ENCODE measurements around the gene IGF2BP2. TPM values are rescaled to one million over a fixed set of nuclear protein-coding genes. Genes with fewer than 3 reads are reported as not detected.
"Not testable (repeated sequence)": the region's sequence is repeated elsewhere in the genome, so short reads cannot be mapped to it uniquely, and the experiment has no call there.

IGF2BP2 gene
- total RNA-seq, 1 experiment from 2014 or later = 154 TPM

DNA sequence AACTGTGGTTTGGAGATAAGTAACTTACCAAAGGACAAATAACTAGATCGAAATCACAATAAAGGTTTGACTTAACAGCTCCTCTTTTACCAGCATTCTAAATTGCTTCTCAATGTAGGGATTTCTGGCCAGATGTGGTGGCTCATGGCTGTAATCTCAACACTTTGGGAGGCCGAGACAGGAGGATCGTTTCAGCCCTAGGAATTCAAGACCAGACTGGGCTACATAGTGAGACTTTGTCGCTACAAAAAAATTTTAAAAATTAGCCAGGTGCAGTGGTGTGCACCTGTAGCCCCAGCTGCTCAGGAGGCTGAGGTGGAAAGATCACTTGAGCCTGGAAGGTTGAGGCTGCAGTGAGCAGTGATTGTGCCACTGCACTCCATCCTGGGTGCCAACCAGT, 17.4 kb upstream of the IGF2BP2 start:
- intact Hi-C loops (cut with micrococcal nuclease) = no loop called here
- TF ChIP-seq, protein P1, sequence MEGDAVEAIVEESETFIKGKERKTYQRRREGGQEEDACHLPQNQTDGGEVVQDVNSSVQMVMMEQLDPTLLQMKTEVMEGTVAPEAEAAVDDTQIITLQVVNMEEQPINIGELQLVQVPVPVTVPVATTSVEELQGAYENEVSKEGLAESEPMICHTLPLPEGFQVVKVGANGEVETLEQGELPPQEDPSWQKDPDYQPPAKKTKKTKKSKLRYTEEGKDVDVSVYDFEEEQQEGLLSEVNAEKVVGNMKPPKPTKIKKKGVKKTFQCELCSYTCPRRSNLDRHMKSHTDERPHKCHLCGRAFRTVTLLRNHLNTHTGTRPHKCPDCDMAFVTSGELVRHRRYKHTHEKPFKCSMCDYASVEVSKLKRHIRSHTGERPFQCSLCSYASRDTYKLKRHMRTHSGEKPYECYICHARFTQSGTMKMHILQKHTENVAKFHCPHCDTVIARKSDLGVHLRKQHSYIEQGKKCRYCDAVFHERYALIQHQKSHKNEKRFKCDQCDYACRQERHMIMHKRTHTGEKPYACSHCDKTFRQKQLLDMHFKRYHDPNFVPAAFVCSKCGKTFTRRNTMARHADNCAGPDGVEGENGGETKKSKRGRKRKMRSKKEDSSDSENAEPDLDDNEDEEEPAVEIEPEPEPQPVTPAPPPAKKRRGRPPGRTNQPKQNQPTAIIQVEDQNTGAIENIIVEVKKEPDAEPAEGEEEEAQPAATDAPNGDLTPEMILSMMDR (IDR thresholded peaks at IDR 0.05; ENCODE audit: unreplicated experiment) = no peak
- POLR2A ChIA-PET = interaction anchor here (0.6 to 2.1 kb wide), 3 partner anchors 9 to 102 kb away, joined by 3 to 6 read pairs (median 6); no protein-coding TSS in a partner anchor

DNA sequence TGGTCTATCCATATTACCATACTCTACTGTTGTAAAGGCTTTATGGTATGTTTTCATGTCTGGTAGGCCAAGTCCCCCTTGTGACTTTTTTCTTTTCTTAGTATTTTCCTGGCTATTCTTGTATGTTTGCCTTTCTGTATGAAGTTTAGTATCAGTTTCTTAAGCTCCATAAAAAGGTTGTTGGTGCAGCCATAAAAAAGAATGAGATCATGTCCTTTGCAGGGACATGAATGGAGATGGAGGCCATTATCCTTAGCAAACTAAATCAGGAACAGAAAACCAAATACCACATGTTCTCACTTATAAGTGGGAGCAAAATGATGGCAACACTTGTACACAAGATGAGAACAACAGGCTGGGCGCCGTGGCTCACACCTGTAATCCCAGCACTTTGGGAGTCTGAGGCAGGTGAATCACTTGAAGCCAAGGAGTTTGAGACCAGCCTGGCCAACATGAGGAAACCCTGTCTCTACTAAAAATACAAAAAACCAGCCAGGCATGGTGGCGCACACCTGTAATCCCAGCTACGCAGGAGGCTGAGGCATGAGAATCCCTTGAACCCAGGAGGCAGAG, 13.7 kb upstream of the IGF2BP2 start:
- not testable (repeated sequence) for H3K4me1 Mint-ChIP-seq (ENCODE audit: insufficient read depth, unreplicated experiment)

More for the DNA sequence above, 17.4 kb upstream of the IGF2BP2 start:
- BruUV-seq (replicated peaks) = no TSS peak
- CTCF ChIA-PET = interaction anchor here (1.3 kb wide), 1 partner anchor 101 kb away, joined by 3 read pairs; no protein-coding TSS in a partner anchor
- Mint-ChIP-seq H3K27ac (ENCODE audit: low read depth, unreplicated experiment) (no peak overlapping the region), H3K4me1 (ENCODE audit: insufficient read depth, unreplicated experiment) (peaks cover 6% of the 10 kb centered on the region), H3K27me3 (ENCODE audit: insufficient read depth, unreplicated experiment) (no peaks in the 10 kb centered on the region), H3K9me3 (ENCODE audit: unreplicated experiment) (no peaks in the 10 kb centered on the region), H3K4me3 (ENCODE audit: unreplicated experiment) (no peak overlapping the region), H3K36me3 (ENCODE audit: insufficient read depth, unreplicated experiment) (peaks cover 2% of the 10 kb centered on the region)
- no peak for DNase-seq (ENCODE audit: unreplicated experiment)

DNA sequence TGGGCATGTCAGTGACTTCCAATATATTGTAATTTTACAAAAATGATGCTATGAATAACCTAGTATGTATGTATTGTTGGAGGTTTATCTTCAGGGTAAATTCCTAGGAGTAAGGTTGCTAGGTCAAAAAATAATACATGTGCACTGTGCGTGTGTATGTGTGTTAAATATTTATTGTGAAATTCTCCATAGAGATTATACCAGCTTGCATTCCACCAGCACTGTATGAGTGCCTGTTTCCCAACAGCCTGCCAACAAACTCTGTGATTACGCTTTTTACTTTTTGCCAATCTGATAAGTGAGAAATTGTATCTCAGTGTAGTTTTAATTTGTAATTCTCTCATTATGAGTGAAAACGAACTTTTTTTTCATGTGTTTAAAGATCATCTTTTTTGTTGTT, 12.6 kb upstream of the IGF2BP2 start:
- BruUV-seq (replicated peaks) = no TSS peak
- H3K27ac Mint-ChIP-seq (ENCODE audit: low read depth, unreplicated experiment) = no peak overlapping the region
- H3K4me1 Mint-ChIP-seq (ENCODE audit: insufficient read depth, unreplicated experiment) = peaks cover 10% of the 10 kb centered on the region
- intact Hi-C loops (cut with micrococcal nuclease) = no loop called here
- ChIA-PET CTCF (interaction anchor here (0.6 kb wide), 1 partner anchor 749 kb away, joined by 3 read pairs; no protein-coding TSS in a partner anchor), POLR2A (interaction anchor here (1.0 to 1.2 kb wide), 2 partner anchors 63 to 100 kb away, joined by 3 read pairs; partner anchors contain the start of gene TRA2B)
- H3K36me3 Mint-ChIP-seq (ENCODE audit: insufficient read depth, unreplicated experiment) = peaks cover 5% of the 10 kb centered on the region
- H3K4me3 Mint-ChIP-seq (ENCODE audit: unreplicated experiment) = no peak overlapping the region
- DNase-seq (ENCODE audit: unreplicated experiment) = no peak
- TF ChIP-seq, protein P1 (IDR thresholded peaks at IDR 0.05; ENCODE audit: unreplicated experiment) = no peak
- no peaks in the 10 kb centered on the region for H3K27me3 Mint-ChIP-seq (ENCODE audit: insufficient read depth, unreplicated experiment)
- H3K9me3 Mint-ChIP-seq (ENCODE audit: unreplicated experiment) = no peaks in the 10 kb centered on the region

More for the DNA sequence above, 13.7 kb upstream of the IGF2BP2 start:
- H3K9me3 Mint-ChIP-seq (ENCODE audit: unreplicated experiment); intact Hi-C loops (cut with micrococcal nuclease); H3K4me3 Mint-ChIP-seq (ENCODE audit: unreplicated experiment); DNase-seq (ENCODE audit: unreplicated experiment); H3K36me3 Mint-ChIP-seq (ENCODE audit: insufficient read depth, unreplicated experiment); H3K27ac Mint-ChIP-seq (ENCODE audit: low read depth, unreplicated experiment); CTCF ChIA-PET; BruUV-seq (replicated peaks); H3K27me3 Mint-ChIP-seq (ENCODE audit: insufficient read depth, unreplicated experiment): not testable (repeated sequence)
- POLR2A ChIA-PET = interaction anchor here (0.6 to 1.1 kb wide), 2 partner anchors 24 to 29 kb away, joined by 3 read pairs; no protein-coding TSS in a partner anchor

DNA sequence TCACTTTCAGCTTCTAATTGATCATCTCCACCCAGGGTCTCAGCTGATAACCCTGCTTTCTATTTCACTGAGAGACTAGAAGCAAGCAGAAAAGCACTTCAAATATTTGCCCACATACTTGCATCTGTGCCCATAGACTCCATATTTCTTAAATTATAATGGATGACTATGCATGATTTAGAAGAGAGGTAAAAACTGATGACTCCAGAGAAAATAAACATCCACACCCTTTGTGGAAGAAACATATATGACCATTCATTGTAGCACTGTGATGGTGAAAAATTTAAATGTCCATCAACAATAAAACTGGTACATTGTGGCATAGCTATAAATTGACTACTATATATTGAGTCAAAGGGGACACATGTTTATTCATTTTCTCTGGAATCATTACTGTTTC, 7.1 kb upstream of the IGF2BP2 start:
- POLR2A ChIA-PET = interaction anchor here (1.1 kb wide), 1 partner anchor 11 kb away, joined by 4 read pairs; no protein-coding TSS in a partner anchor
- DNase-seq (ENCODE audit: unreplicated experiment) = no peak
- TF ChIP-seq, protein P1 (IDR thresholded peaks at IDR 0.05; ENCODE audit: unreplicated experiment) = no peak
- intact Hi-C loops (cut with micrococcal nuclease) = no loop called here
- no peaks in the 10 kb centered on the region for H3K27me3 Mint-ChIP-seq (ENCODE audit: insufficient read depth, unreplicated experiment)
- no TSS peak for BruUV-seq (replicated peaks)
- H3K4me1 Mint-ChIP-seq (ENCODE audit: insufficient read depth, unreplicated experiment) = peaks cover 2% of the 10 kb centered on the region
- H3K4me3 Mint-ChIP-seq (ENCODE audit: unreplicated experiment) = no peak overlapping the region
- H3K27ac Mint-ChIP-seq (ENCODE audit: low read depth, unreplicated experiment) = no peak overlapping the region
- CTCF ChIA-PET = interaction anchor here (0.7 kb wide), 1 partner anchor 11 kb away, joined by 3 read pairs; no protein-coding TSS in a partner anchor
- H3K9me3 Mint-ChIP-seq (ENCODE audit: unreplicated experiment) = peaks cover 12% of the 10 kb centered on the region
- peaks cover 1% of the 10 kb centered on the region for H3K36me3 Mint-ChIP-seq (ENCODE audit: insufficient read depth, unreplicated experiment)

Measured in MCF 10A (cell line).